Stimulated activated CD4-positive, alpha-beta T cell treated with anti-CD3 and anti-CD28 coated beads, Interleukin-2, amount 100 ng/mL, for 48 hours (primary cell): ENCODE results near the gene INAFM1.
A peak's percentile ranks its signal among the peaks of the same experiment; 100 is the strongest.
"Not testable (repeated sequence)": the region's sequence is repeated elsewhere in the genome, so short reads cannot be mapped to it uniquely, and the experiment has no call there.

Experiments
- DNase-seq, 2 donors: peaks; one replicate each; pipeline ENCODE4 v3.0.0-alpha.2; 2020

The INAFM1 gene

GRCh38 chr19:47241919-47242577 is 32.6 kb upstream of the INAFM1 start:
- DNase-seq, result no peak

GRCh38 chr19:47243364-47243775 is 31.3 kb upstream of the INAFM1 start:
- no peak for DNase-seq

- peak; percentile 87 to 95 for DNase-seq
Observed at GRCh38 chr19:47243776-47244547, 30.7 kb upstream of the INAFM1 start.

- DNase-seq, result peak; percentile 84 to 87
Observed at GRCh38 chr19:47247308-47247990, 27.2 kb upstream of the INAFM1 start.

- DNase-seq, result not testable (repeated sequence)
Observed at GRCh38 chr19:47253016-47253415, 21.7 kb upstream of the INAFM1 start.

GRCh38 chr19:47253467-47253881 is 21.2 kb upstream of the INAFM1 start:
- no peak for DNase-seq

GRCh38 chr19:47253970-47254369 is 20.7 kb upstream of the INAFM1 start:
- DNase-seq, result no peak

- peak; percentile 90 to 91 for DNase-seq
Observed at GRCh38 chr19:47255879-47256692, 18.6 kb upstream of the INAFM1 start, which contains the start of gene CCDC9. TSS of gene CCDC9 (plus strand) at chr19:47256525. CDS start at chr19:47258401, 1,876 bp downstream.

- peak; percentile 100 for DNase-seq
Observed at GRCh38 chr19:47256693-47257410, 17.8 kb upstream of the INAFM1 start.

- DNase-seq, result no peak
Observed at GRCh38 chr19:47257411-47258169, 17.1 kb upstream of the INAFM1 start.

GRCh38 chr19:47258434-47258833 is 16.3 kb upstream of the INAFM1 start:
- DNase-seq, result no peak

- no peak for DNase-seq
Observed at GRCh38 chr19:47258895-47259555, 15.7 kb upstream of the INAFM1 start.

- no peak for DNase-seq
Observed at GRCh38 chr19:47260476-47260875, 14.2 kb upstream of the INAFM1 start.

GRCh38 chr19:47261946-47262793 is 12.5 kb upstream of the INAFM1 start:
- not testable (repeated sequence) for DNase-seq

- DNase-seq, result no peak
Observed at GRCh38 chr19:47264629-47265028, 10.1 kb upstream of the INAFM1 start.

- no peak for DNase-seq
Observed at GRCh38 chr19:47266401-47266941, 8.2 kb upstream of the INAFM1 start.

- DNase-seq, result no peak
Observed at GRCh38 chr19:47267350-47267759, 7.3 kb upstream of the INAFM1 start.

- DNase-seq, result no peak
Observed at GRCh38 chr19:47268028-47268427, 6.7 kb upstream of the INAFM1 start.

GRCh38 chr19:47269596-47269995 is 5.1 kb upstream of the INAFM1 start:
- no peak for DNase-seq
